Stimulated activated CD8-positive, alpha-beta memory T cell treated with anti-CD3 and anti-CD28 coated beads, Interleukin-2, amount 100 ng/mL, for 1 hour (primary cell): ENCODE measurements around the gene RSU1.

Experiments
- DNase-seq, 2 donors: peaks; one replicate each; pipeline ENCODE4 v3.0.0-alpha.2; 2020; ENCODE audit warnings: low read depth in 2 of 2

Gene RSU1

GRCh38 chr10:16602104-16602775 is 215.0 kb downstream of the RSU1 start:
- no peak for DNase-seq

- no peak for DNase-seq
Measured at GRCh38 chr10:16599662-16600061, 217.6 kb downstream of the RSU1 start.

- no peak for DNase-seq
Measured at GRCh38 chr10:16597656-16598055, 219.6 kb downstream of the RSU1 start.

- no peak for DNase-seq
Measured at GRCh38 chr10:16592378-16592777, 224.8 kb downstream of the RSU1 start.

- no peak for DNase-seq
Measured at GRCh38 chr10:16586358-16587138, 230.7 kb downstream of the RSU1 start.

- DNase-seq = no peak
Measured at GRCh38 chr10:16585103-16585502, 232.1 kb downstream of the RSU1 start.

GRCh38 chr10:16583382-16583781 is 233.8 kb downstream of the RSU1 start:
- DNase-seq = no peak

GRCh38 chr10:16581202-16581601 is 236.0 kb downstream of the RSU1 start:
- DNase-seq = no peak

GRCh38 chr10:16570731-16571130 is 246.5 kb downstream of the RSU1 start:
- DNase-seq = no peak

- DNase-seq = no peak
Measured at GRCh38 chr10:16566202-16566805, 250.9 kb downstream of the RSU1 start.

- DNase-seq = no peak
Measured at GRCh38 chr10:16565604-16566003, 251.6 kb downstream of the RSU1 start.

- no peak for DNase-seq
Measured at GRCh38 chr10:16562891-16563290, 254.3 kb downstream of the RSU1 start.

- DNase-seq = no peak
Measured at GRCh38 chr10:16559236-16559773, 257.9 kb downstream of the RSU1 start.

- DNase-seq = no peak
Measured at GRCh38 chr10:16547973-16548372, 269.3 kb downstream of the RSU1 start.

- DNase-seq = no peak
Measured at GRCh38 chr10:16545116-16545736, 272.0 kb downstream of the RSU1 start.

- no peak for DNase-seq
Measured at GRCh38 chr10:16544591-16544990, 272.6 kb downstream of the RSU1 start.

GRCh38 chr10:16544099-16544498 is 273.1 kb downstream of the RSU1 start:
- DNase-seq = no peak
